GM12878 (cell line): ENCODE data around the gene POR. TPM values are rescaled to one million over a fixed set of nuclear protein-coding genes. Genes with fewer than 3 reads are reported as not detected.
A peak's percentile ranks its signal among the peaks of the same experiment; 100 is the strongest.

Experiments
- ATAC-seq: fragments of 200-7000 bp; cut with Tn5 transposase; 3 replicates; pipeline ENCODE4 v1.9.1; 2020; ENCODE audit warnings: mild to moderate bottlenecking, moderate library complexity
- BruUV-seq: library from RNA; stranded (reverse); fragments of 400-500 nt; replicated peaks from 2 replicates; lab custom pipeline; 2021; lab: Mats Ljungman, UMichigan
- CTCF ChIA-PET: fragments of 300-600 bp; sonication (Branson Sonifier 250); formaldehyde crosslinking; extraction: SDS; loops from one replicate; lab custom pipeline; 2021; ENCODE audit warnings: inconsistent platforms; lab: Yijun Ruan, JAX
- POLR2A ChIA-PET: fragments of 350-600 bp; formaldehyde crosslinking; extraction: SDS; loops from one replicate; lab custom pipeline; 2021; ENCODE audit warnings: inconsistent platforms; lab: Charles Lee
- RAD21 ChIA-PET: fragments of 300-600 bp; sonication (Branson Sonifier 250); formaldehyde crosslinking; loops from one replicate; lab custom pipeline; 2023; ENCODE audit warnings: antibody characterized with exemption; ENCODE audit not compliant: unreplicated experiment; lab: Charles Lee
- SMC1A ChIA-PET: fragments of 300-600 bp; sonication (Branson Sonifier 250); formaldehyde crosslinking; loops from one replicate; lab custom pipeline; 2023; ENCODE audit not compliant: unreplicated experiment, uncharacterized antibody; lab: Charles Lee
- DNase-seq: peaks from one replicate; pipeline ENCODE4 v3.0.0-alpha.2; 2011; ENCODE audit warnings: low read depth, low spot score
- FAIRE-seq: peaks from 3 replicates; lab custom pipeline; 2011; peaks lifted over from hg19 to GRCh38; lab: Jason Lieb, UNC
- H2AFZ ChIP-seq: 2 replicates; pipeline ENCODE4 v1.6.0; 2011; ENCODE audit warnings: low read depth, low read length, control low read depth; ENCODE audit not compliant: control insufficient read depth
- H3K27ac ChIP-seq: 2 replicates; pipeline ENCODE4 v1.5.1; 2011; ENCODE audit warnings: control low read depth; ENCODE audit not compliant: control insufficient read depth, insufficient read depth
- H3K27me3 ChIP-seq, 2 experiments: replicated peaks in 1 of 2; 2 replicates each; pipeline versions ENCODE4 v1.6.0 to v1.6.1; 2011; ENCODE audit warnings: low read length in 1 of 2; ENCODE audit not compliant: control insufficient read depth in 2 of 2, insufficient read depth in 2 of 2
- H3K36me3 ChIP-seq, 2 experiments: 2 replicates each; pipeline ENCODE4 v1.5.1; 2011; ENCODE audit warnings: low read length in 1 of 2; ENCODE audit not compliant: control insufficient read depth in 2 of 2, insufficient read depth in 2 of 2
- H3K4me1 ChIP-seq: 2 replicates; pipeline ENCODE4 v1.6.1; 2011; ENCODE audit warnings: mild to moderate bottlenecking, low read length, moderate library complexity, mixed read lengths; ENCODE audit not compliant: control insufficient read depth, insufficient read depth
- H3K4me2 ChIP-seq: 2 replicates; pipeline ENCODE4 v1.6.0; 2011; ENCODE audit warnings: control low read depth; ENCODE audit not compliant: control insufficient read depth, insufficient read depth
- H3K4me3 ChIP-seq: fragments of 200-600 bp; sonication (generic); 2 replicates; pipeline ENCODE4 v1.5.1; 2016
- H3K79me2 ChIP-seq: 2 replicates; pipeline ENCODE4 v1.6.0; 2011; ENCODE audit warnings: low read length; ENCODE audit not compliant: control insufficient read depth, insufficient read depth
- H3K9ac ChIP-seq: 2 replicates; pipeline ENCODE4 v1.8.0; 2011; ENCODE audit warnings: low read length, control low read depth, mixed read lengths; ENCODE audit not compliant: control insufficient read depth, insufficient read depth
- H3K9me3 ChIP-seq: replicated peaks from 3 replicates; pipeline ENCODE4 v1.5.1; 2011; ENCODE audit warnings: mild to moderate bottlenecking, low read length; ENCODE audit not compliant: control insufficient read depth, insufficient read depth
- H4K20me1 ChIP-seq: 2 replicates; pipeline ENCODE4 v1.6.0; 2011; ENCODE audit not compliant: control insufficient read depth, insufficient read depth
- BCL3 ChIP-seq: IDR thresholded peaks from 2 replicates; pipeline ENCODE4 v1.6.1; 2011; ENCODE audit warnings: borderline replicate concordance, low read depth, mild to moderate bottlenecking, moderate library complexity, low read length; ENCODE audit not compliant: insufficient read depth, poor library complexity, severe bottlenecking
- ESRRA ChIP-seq: IDR thresholded peaks from 2 replicates; pipeline ENCODE4 v1.6.1; 2012; ENCODE audit warnings: mild to moderate bottlenecking, low read length, improper control_type of control experiment
- HSF1 ChIP-seq: fragments of 150-350 bp; IDR thresholded peaks from 2 replicates; pipeline ENCODE4 v1.6.1; 2014; ENCODE audit warnings: mild to moderate bottlenecking, low read depth, low read length
- IKZF2 ChIP-seq, 2 experiments: fragments of 450-650 bp; IDR thresholded peaks; 2 replicates each; pipeline ENCODE4 v1.6.1; 2017; ENCODE audit warnings: mild to moderate bottlenecking in 2 of 2, moderate library complexity in 2 of 2
- POLR2AphosphoS2 ChIP-seq: IDR thresholded peaks from 2 replicates; pipeline ENCODE4 v1.6.1; 2011; ENCODE audit warnings: low read depth, mild to moderate bottlenecking, low read length, improper control_type of control experiment, moderate library complexity
- POLR2AphosphoS5 ChIP-seq: IDR thresholded peaks from 2 replicates; pipeline ENCODE4 v1.6.1; 2011; ENCODE audit warnings: mild to moderate bottlenecking, low read length, inconsistent platforms
- SIX5 ChIP-seq: IDR thresholded peaks from 2 replicates; pipeline ENCODE4 v1.6.1; 2011; ENCODE audit warnings: mild to moderate bottlenecking, low read depth, low read length, moderate library complexity; ENCODE audit not compliant: severe bottlenecking
- WRNIP1 ChIP-seq: IDR thresholded peaks from 2 replicates; pipeline ENCODE4 v1.6.1; 2011; ENCODE audit warnings: low read depth, low read length, improper control_type of control experiment, borderline replicate concordance
- YY1 ChIP-seq: IDR thresholded peaks from 2 replicates; pipeline ENCODE4 v1.6.1; 2011; ENCODE audit warnings: low read depth, mild to moderate bottlenecking, low read length
- ZBED1 ChIP-seq: IDR thresholded peaks from 2 replicates; pipeline ENCODE4 v1.6.1; 2016; ENCODE audit warnings: borderline replicate concordance
- WGBS: methylation state at CpG from one replicate; pipeline ENCODE4 v1.1.6; 2016; ENCODE audit warnings: low lambda C conversion rate; ENCODE audit not compliant: insufficient replicate concordance, insufficient coverage; ENCODE audit errors: missing lambda C conversion rate; 5-methylcytosine and 5-hydroxymethylcytosine counted together
- in situ Hi-C: fragments of 300-500 bp; cut with MboI; formaldehyde crosslinking; loops from 9 replicates; pipeline ENCODE4 v1.14.3; 2018; ENCODE audit warnings: mixed read lengths
- intact Hi-C: fragments of 100-400 bp; cut with micrococcal nuclease; formaldehyde crosslinking; loops from one replicate; pipeline ENCODE4 v1.14.2; 2022; ENCODE audit not compliant: unreplicated experiment
- polyA plus RNA-seq, 11 experiments: library from polyadenylated mRNA; depleted of rRNA in 4 of 11; unstranded in 6 of 11; stranded (reverse) in 5 of 11; fragments of >200 nt; fragmentation: Nextera tagmentation in 4 of 11; fragmentation: Illumina TruSeq in 1 of 11; extraction: Ambion mirVana in 4 of 11; extraction: Trizol in 1 of 11; gene quantifications; 1 replicate in 1 of 11; 2 replicates in 10 of 11; pipeline versions ENCODE4 v1.2.1 to v1.2.3, GENCODE V29; 2011 to 2016; ENCODE audit warnings: inconsistent platforms in 2 of 11, missing spikeins in 2 of 11, low read depth in 1 of 11
- total RNA-seq, 4 experiments: library from RNA; depleted of rRNA in 3 of 4; stranded (reverse); fragments of >200 nt in 3 of 4; fragmentation: Illumina TruSeq in 1 of 4; extraction: Trizol in 1 of 4; gene quantifications; 2 replicates each; pipeline versions ENCODE4 v1.2.1 to v1.2.3, GENCODE V29; 2013 to 2021

The POR gene
- total and polyA plus RNA-seq, 10 of the 15 experiments (the other 5 are each of a cell fraction or from before 2014, with no cell fraction given): 2.2 to 75.8 (median 35.9) TPM

GRCh38 chr7:75878312-75878768, 36.6 kb upstream of the POR start:
- intact Hi-C loops (loop anchor here (2.0 kb wide), 1 partner anchor 36 kb away; the partner anchor contains the start of gene POR), in situ Hi-C loops (no loop called here)
- peak; percentile 64 for ATAC-seq
- Histone ChIP-seq H3K36me3 (peaks cover 3 to 10% of the 10 kb centered on the region in 2 experiments; a peak in 3 of 4 replicates), H3K4me1 (peaks cover 8% of the 10 kb centered on the region), H3K9me3 (no peaks in the 10 kb centered on the region), H2AFZ (peak overlapping the region; percentile 97), H3K27me3 (no peaks in the 10 kb centered on the region), H4K20me1 (no peaks in the 10 kb centered on the region), H3K4me3 (peak overlapping the region; percentile 61; the same call in 1 of the 2 replicates), H3K27ac (peak overlapping the region; percentile 60), H3K9ac (peak overlapping the region; percentile 35; the same call in 1 of the 2 replicates), H3K79me2 (peaks cover 13% of the 10 kb centered on the region), H3K4me2 (peak overlapping the region; percentile 94)
- ChIA-PET SMC1A (interaction anchor here (0.6 to 1.1 kb wide), 3 partner anchors 8 to 142 kb away, joined by 3 read pairs; no protein-coding TSS in a partner anchor), POLR2A (interaction anchor here (0.7 to 3.5 kb wide), 3 partner anchors 12 to 112 kb away, joined by 3 to 27 read pairs (median 3); partner anchors contain the start of gene POR), CTCF (interaction anchor here (0.8 to 2.6 kb wide), 5 partner anchors 13 to 142 kb away, joined by 3 to 13 read pairs (median 4); no protein-coding TSS in a partner anchor), RAD21 (interaction anchor here (0.6 to 3.0 kb wide), 5 partner anchors 12 to 169 kb away, joined by 3 to 13 read pairs (median 3); partner anchors contain the start of genes MDH2 and STYXL1)
- 22% methylated on average over 10 of the region's 10 CpGs for WGBS
- DNase-seq: no peak
- peak; percentile 31 for FAIRE-seq
- TF ChIP-seq POLR2AphosphoS5 (peak; percentile 72), WRNIP1 (0 out of 2 replicates have a peak, but pooled peaks have one; percentile 49), HSF1 (no peak), POLR2AphosphoS2 (no peak), ZBED1 (0 out of 2 replicates have a peak, but pooled peaks have one; percentile 30), BCL3 (no peak), SIX5 (no peak), IKZF2 (IDR thresholded peaks at IDR 0.05) (no peak), YY1 (no peak), ESRRA (no peak)
- TSS peak; percentile 92 for BruUV-seq
